ENCODE measurements around the gene MAN1C1. TPM values are rescaled to one million over a fixed set of nuclear protein-coding genes. Genes with fewer than 3 reads are reported as not detected.

The MAN1C1 gene
- total RNA-seq, 1 experiment from 2014 or later = 9.3 TPM

DNA sequence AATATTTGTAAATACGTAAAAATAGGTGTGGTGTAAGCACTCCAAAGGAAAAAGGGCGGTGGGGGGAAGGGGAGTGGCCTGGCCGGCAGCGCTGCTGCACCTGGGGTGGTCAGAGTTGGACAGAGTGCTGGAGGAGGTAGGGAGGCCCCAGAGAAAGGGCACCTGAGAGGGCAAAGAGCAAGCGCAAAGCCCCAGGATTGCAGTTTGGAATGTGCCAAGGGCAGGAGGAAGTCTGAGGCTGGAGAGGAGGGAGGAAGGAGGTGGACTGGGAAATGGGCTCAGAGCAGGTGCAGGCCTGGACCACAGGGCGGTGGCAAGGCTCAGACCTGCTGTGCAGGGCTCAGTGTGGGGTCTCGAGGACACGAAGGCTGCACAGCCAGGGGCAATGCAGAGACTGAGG lies 42.6 kb upstream of the MAN1C1 start:
- Histone ChIP-seq H3T11ph (ENCODE audit: low read length) (no peak overlapping the region), H3K4me2 (ENCODE audit: insufficient read depth, insufficient read length, low read length) (no peak overlapping the region), H4K20me1 (ENCODE audit: control insufficient read depth, insufficient read depth, insufficient read length) (no peaks in the 10 kb centered on the region), H3K27ac (ENCODE audit: insufficient read length, low read depth, low read length) (no peak overlapping the region), H2BK120ac (ENCODE audit: low read depth, low read length, poor library complexity, severe bottlenecking) (no peak overlapping the region), H2BK5ac (ENCODE audit: insufficient read length, low read length) (no peak overlapping the region), H2BK12ac (ENCODE audit: insufficient read length, low read depth, low read length) (no peak overlapping the region), H2AK5ac (ENCODE audit: insufficient read length, low read length) (no peak overlapping the region), H3K18ac (ENCODE audit: insufficient read length, low read depth, low read length) (no peak overlapping the region), H4K5ac (ENCODE audit: insufficient read length, low read depth, low read length) (no peak overlapping the region), H3K4me1 (ENCODE audit: insufficient read depth, low read length) (no peaks in the 10 kb centered on the region; the same call in 1 of the 2 replicates), H4K8ac (replicated peaks; ENCODE audit: insufficient read length, low read depth, low read length) (no peak overlapping the region), H2AFZ (ENCODE audit: low read length) (no peak overlapping the region), H3K79me2 (ENCODE audit: insufficient read depth, low read length) (no peaks in the 10 kb centered on the region), H3K56ac (ENCODE audit: insufficient read length, low read depth, low read length) (no peak overlapping the region), H3K9ac (ENCODE audit: extremely low read depth, insufficient read length, low read length) (no peak overlapping the region), H3K27me3 (ENCODE audit: insufficient read depth, low read length) (no peaks in the 10 kb centered on the region), H2BK15ac (ENCODE audit: low read depth, low read length) (no peak overlapping the region), H3K9me3 (ENCODE audit: control insufficient read depth, low read depth, low read length) (no peaks in the 10 kb centered on the region), H2BK20ac (ENCODE audit: low read depth, low read length, poor library complexity, severe bottlenecking) (no peak overlapping the region), H3K23ac (ENCODE audit: insufficient read length, low read depth, low read length) (no peak overlapping the region), H3K14ac (ENCODE audit: insufficient read depth, low read length) (no peak overlapping the region), H3K23me2 (ENCODE audit: insufficient read length, low read depth, low read length, poor library complexity, severe bottlenecking) (no peaks in the 10 kb centered on the region), H4K91ac (ENCODE audit: insufficient read length, low read depth, low read length) (no peak overlapping the region), H3K4ac (ENCODE audit: low read depth, low read length) (no peak overlapping the region), H3K79me1 (ENCODE audit: insufficient read depth, low read depth, low read length, poor library complexity, severe bottlenecking) (no peaks in the 10 kb centered on the region)
- Mint-ChIP-seq H3K4me1 (peaks cover 36 to 48% of the 10 kb centered on the region in 2 experiments), H3K9me3 (no peaks in the 10 kb centered on the region), H3K36me3 (ENCODE audit: insufficient read depth in 1 of 3, low read depth in 3 of 3) (no peaks in the 10 kb centered on the region; a peak in 1 of 7 replicates), H3K4me3 (no peak overlapping the region), H3K27me3 (ENCODE audit: low read depth) (peaks cover 2% of the 10 kb centered on the region), H3K27ac (peak overlapping the region in 1 of 3 experiments; percentile 86; a peak in 1 of 7 replicates)
- TF ChIP-seq, protein P1, sequence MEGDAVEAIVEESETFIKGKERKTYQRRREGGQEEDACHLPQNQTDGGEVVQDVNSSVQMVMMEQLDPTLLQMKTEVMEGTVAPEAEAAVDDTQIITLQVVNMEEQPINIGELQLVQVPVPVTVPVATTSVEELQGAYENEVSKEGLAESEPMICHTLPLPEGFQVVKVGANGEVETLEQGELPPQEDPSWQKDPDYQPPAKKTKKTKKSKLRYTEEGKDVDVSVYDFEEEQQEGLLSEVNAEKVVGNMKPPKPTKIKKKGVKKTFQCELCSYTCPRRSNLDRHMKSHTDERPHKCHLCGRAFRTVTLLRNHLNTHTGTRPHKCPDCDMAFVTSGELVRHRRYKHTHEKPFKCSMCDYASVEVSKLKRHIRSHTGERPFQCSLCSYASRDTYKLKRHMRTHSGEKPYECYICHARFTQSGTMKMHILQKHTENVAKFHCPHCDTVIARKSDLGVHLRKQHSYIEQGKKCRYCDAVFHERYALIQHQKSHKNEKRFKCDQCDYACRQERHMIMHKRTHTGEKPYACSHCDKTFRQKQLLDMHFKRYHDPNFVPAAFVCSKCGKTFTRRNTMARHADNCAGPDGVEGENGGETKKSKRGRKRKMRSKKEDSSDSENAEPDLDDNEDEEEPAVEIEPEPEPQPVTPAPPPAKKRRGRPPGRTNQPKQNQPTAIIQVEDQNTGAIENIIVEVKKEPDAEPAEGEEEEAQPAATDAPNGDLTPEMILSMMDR (conservative IDR thresholded peaks at IDR 0.05) = no peak
- WGBS (ENCODE audit: extremely low coverage, insufficient read length, low lambda C conversion rate) = no CpG with 5 or more reads among the region's 8 CpGs
- no peak for DNase-seq
